GM12873 (cell line): ENCODE measurements around the gene SLC9A8.

Experiments
- TF ChIP-seq, protein P1 (sequence below): IDR thresholded peaks from 2 replicates; pipeline ENCODE4 v1.5.1; 2012; ENCODE audit warnings: low read depth, mild to moderate bottlenecking, moderate library complexity, low read length, control low read depth; ENCODE audit not compliant: insufficient read depth; ENCODE audit errors: missing control alignments

Gene SLC9A8

DNA sequence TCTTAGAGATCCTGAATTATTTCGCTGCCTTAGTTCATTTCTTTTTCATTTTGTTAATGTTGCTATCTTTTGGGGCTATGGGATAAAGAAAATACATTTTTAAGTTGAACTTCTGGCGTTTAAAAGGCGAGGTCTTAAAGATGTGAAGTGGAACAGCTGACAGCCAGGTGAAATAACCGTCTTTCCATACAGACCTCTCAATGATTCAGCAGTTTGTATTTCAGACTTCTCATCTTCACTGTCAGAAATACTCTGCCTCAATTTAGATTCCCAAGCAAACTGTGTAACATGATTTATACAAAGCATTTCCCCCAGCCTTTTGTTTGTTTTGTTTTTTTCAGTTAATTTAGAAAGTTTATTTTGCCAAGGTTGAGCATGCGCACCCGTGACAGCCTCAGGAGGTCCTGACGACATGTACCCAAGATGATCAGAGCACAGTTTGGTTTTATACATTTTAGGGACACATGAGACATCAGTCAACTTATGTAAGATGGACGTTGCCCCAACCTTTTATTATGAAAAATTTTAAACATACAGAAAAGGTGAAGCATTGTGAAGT, 40.0 kb downstream of the SLC9A8 start:
- TF ChIP-seq, protein P1, sequence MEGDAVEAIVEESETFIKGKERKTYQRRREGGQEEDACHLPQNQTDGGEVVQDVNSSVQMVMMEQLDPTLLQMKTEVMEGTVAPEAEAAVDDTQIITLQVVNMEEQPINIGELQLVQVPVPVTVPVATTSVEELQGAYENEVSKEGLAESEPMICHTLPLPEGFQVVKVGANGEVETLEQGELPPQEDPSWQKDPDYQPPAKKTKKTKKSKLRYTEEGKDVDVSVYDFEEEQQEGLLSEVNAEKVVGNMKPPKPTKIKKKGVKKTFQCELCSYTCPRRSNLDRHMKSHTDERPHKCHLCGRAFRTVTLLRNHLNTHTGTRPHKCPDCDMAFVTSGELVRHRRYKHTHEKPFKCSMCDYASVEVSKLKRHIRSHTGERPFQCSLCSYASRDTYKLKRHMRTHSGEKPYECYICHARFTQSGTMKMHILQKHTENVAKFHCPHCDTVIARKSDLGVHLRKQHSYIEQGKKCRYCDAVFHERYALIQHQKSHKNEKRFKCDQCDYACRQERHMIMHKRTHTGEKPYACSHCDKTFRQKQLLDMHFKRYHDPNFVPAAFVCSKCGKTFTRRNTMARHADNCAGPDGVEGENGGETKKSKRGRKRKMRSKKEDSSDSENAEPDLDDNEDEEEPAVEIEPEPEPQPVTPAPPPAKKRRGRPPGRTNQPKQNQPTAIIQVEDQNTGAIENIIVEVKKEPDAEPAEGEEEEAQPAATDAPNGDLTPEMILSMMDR: no peak

DNA sequence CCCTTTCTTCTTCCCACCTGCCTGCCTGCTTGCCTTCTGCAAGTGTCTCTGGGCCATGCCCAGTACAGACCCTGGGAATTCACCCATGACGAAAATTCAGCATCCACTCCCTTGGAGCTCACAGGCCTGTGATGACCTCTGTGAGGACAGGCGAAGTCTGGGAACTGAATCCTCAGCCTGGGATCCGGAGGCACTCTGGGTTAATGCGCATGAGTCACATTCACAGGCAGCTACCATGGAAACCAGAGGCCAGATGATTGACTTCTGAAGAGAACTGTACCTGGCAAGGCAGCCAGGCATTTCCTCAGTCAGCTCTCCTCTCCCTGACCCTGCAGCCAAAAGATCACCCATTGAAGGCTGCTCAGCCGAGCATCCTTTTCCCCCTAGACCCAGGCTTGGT, 41.0 kb downstream of the SLC9A8 start:
- TF ChIP-seq, protein P1: no peak

- TF ChIP-seq, protein P1: no peak
Observed at GRCh38 chr20:49854190-49854875, 41.7 kb downstream of the SLC9A8 start.

- TF ChIP-seq, protein P1: no peak
Observed at GRCh38 chr20:49856904-49857303, 44.3 kb downstream of the SLC9A8 start.

- TF ChIP-seq, protein P1: no peak
Observed at GRCh38 chr20:49858076-49858585, 45.5 kb downstream of the SLC9A8 start.

GRCh38 chr20:49859011-49859410, 46.4 kb downstream of the SLC9A8 start:
- TF ChIP-seq, protein P1: no peak

DNA sequence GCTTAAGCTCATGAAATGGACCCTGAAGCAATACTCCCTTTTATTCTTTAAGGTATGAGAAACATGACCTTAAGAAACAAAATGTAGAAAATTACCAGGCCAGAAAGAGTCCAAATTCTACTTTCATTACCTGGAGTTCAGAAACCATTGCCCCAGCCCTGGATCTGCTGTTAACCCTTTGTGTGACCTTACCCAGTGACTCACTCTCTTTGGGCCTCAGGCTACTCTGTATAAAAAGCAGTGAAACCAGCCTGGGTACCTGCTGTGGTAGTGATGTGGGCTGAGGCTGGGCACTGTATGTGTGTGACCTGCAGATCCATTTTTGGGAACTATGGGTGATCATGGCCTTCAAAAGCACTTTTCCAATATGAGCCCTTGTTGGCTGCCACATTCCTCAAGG, 47.2 kb downstream of the SLC9A8 start:
- TF ChIP-seq, protein P1: no peak
